Stimulated activated CD8-positive, alpha-beta memory T cell treated with anti-CD3 and anti-CD28 coated beads, Interleukin-7, amount 100 ng/mL, for 48 hours (primary cell): Measurements from ENCODE around the gene DENND2A.
"Not testable (repeated sequence)": the region's sequence is repeated elsewhere in the genome, so short reads cannot be mapped to it uniquely, and the experiment has no call there.

Experiments used
- DNase-seq, 2 donors: peaks; one replicate each; pipeline ENCODE4 v3.0.0-alpha.2; 2020; ENCODE audit warnings: low read depth in 1 of 2; ENCODE audit errors: extremely low read depth in 1 of 2

DENND2A gene

DNA sequence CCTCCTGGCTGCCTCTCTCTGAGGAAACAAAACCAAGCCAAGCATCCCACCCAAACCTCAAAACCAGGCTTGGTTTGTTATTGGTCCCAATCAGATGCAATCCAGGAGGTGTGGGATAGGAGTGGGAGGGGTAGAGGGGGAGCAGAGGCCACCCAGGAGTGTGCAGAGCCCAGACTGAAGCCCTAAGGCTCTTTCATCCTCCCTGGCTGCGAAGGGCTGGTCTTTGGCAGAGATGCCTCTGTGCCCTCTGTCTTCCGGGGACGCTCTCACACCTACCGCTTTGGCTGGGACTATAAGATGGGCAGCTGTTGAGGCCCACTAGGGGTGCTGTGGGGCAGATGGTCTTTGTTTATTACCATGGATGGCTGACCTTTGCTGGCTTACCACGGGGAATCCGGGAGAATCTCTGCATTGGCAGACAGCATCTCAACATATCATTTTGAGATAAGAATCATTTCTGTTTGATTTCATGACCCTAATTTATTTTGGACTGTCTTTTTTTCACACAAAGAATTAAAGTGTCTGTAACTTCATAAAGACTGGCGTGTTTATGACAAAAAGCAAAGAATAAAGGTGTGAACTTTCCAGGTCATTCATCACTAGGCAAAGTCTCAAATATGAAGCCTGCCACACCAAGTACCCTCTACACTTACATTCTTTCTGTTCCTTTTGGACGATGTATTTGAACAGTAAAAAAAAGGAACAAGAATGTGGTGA, 6.5 kb upstream of the DENND2A start:
- no peak for DNase-seq

GRCh38 chr7:140645166-140645900, 4.7 kb upstream of the DENND2A start:
- no peak for DNase-seq

DNA sequence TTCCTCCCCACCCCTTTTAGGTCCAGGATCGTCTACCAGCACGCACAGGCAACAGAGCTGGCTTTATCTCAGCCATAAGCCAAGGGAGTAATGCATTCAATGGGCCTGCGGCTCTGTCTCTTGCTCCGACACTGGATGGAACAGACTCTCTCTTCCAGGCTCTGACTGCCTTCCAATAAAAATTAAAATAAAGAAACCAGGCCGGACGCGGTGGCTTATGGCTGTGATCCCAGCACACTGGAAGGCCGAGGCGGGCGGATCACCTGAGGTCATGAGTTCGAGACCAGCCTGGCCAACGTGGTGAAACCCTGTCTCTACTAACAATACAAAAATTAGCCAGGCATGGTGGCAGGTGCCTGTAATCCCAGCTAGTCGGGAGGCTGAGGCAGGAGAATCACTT, 4.1 kb upstream of the DENND2A start:
- not testable (repeated sequence) for DNase-seq

DNA sequence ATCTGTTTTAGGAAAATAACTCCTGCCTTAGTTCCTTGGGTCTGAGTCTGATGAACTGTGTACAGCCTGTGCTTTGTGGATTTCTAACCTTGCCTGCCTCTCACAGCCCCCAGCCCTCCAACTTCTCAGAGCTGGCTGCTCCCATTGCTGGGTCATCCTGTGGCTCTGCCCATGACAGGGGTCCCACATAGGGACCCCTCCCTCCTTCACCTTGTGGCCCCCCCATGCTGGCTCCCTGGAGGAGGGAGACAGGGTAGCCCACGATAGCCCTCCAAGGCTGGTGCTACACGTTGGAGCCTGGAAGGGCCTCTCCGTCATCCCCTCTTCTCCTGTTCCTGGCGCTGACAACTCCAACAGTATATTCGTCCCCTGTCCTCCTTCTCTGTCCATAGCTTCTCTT, 2.8 kb upstream of the DENND2A start:
- no peak for DNase-seq

DNA sequence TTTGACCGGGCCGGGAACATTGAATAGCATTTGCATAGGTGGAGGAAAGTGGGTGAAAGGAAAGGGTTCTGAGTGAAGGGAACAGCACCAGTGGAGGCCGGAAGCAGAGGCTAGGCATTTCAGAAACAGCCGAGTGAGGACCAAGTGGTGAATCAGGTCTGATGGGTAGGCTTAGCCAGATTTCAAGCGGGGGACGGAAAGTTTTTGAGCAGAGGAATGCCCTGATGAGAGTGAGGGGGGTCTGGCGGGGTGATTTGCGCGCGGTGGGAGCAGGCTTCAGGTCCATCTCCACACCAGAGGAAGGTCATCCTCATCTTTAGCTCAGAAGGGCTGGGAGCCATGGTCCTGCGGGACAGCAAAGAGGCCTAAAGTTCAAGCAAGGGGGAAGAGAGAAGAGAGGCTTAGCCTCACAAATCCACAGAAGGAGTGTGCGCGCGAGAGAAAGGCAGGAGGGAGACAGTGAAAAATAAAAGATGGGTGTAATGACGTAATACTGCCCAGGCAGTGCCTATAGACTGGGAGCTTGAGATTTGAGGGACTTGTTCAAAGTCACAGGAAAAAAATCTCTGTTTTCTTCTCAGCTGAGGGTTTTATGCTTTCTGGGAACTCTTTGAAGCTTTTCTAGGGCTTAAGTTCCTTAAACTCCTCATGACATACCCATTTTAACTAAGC, 1.0 kb upstream of the DENND2A start:
- no peak for DNase-seq

DNA sequence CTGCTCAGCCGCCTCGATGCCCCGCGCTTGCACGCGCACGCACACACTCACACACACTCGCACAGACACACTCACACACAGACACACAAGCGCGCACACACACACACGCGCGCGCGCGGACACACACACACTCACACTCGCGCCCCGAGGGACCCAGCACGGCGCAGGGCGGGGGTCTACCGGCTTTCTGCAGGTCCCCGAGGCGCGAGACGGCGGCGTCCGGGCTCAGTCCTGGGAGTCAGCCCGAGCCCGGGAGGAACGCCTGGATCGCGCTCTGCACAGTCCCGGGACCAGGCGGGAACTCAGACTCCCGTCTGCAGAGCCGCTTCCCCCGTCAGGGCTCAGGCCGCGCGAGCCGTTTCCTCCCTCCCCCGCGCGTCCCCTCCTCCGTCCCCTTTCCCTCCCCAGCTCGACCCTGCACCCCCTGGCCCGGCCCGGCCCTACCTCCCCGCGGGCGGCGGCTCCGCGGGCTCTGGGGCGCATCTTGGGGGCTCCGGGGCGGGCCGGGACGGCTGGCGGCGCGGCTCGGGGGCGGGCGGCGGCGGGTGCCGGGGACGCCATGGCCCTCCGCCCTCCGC, 464 bp downstream of the DENND2A start:
- no peak for DNase-seq

DNA sequence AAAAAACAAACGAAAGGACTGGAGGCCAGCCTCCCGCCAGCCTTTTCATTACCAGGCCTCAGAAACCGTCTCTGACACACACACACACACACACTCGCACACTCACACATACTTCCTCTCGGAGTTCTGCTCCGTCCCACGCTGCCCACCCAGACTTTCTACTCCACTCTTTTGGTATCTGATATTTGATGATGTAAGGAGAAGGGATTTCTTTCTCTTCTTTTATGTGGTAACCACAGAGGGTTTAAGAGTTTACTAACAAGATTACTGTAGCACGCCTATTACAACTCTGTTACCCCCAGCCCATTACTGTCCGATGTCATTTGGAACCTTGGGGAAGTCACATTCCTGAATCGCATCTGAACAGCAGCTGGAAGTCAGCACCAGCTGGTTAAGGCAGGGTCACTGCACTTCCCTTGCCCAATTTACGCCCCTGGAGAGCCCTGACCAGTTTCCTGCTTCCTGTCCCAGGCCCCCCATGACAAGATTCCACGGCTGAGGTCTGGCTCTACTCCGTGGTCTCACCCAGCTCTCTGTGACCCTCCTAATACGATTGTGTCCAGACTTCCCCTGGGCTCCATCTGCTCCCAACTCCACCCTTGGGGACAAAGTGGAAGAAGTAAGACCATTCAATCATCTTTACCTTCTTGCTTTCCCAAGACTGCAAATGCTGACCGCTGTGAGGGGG, 1.1 kb downstream of the DENND2A start:
- DNase-seq: no peak

DNA sequence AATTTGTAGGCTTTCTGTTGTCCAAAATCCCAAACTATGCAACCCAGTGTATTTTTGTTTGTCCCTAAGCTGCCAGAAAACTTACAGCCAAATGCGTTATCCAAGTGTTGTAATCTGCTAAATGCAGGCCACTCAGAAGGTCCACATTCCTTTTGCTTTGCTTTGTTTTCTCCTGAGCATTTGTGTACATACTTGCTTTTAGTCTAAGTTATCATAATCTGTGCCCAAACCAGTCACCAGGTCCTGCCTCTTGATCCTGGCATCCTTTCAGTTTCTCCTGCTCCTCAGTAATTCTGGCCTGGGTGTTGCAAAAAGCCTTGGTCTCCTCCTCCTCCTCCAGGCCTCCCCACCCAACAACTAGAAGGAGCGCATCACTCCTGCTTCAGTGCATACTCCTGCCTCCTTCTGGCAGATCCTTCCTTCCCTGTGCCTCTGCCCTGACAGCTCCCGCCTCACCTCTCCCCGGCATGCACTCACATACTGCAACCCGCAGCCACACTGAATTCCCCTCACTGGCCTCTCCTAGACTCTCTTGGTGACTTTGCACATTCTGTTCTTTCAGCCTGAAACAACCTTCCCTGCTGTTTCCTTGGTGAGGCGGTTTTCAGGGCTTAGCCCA, 2.3 kb downstream of the DENND2A start:
- DNase-seq: no peak

GRCh38 chr7:140637400-140637799, 3.2 kb downstream of the DENND2A start:
- no peak for DNase-seq

DNA sequence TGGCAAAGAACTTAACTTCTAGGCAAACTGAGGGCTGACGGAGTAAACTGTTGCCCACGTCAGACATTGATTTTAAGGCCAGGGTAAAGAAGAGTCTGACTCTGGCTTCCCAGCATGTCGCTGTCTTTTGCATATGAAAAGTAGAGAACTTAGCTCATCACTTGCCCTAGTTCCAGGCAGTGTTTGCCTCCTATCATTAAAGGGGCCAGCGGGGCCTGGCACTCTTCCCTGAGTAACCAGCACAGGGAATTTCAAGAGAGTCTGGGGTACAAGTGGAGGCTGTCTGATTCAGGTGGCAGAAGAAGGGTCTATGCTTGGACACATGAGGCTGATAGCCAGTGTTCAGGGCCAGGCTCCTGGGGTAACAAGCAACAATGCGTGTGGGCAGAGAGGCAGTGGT, 4.8 kb downstream of the DENND2A start:
- DNase-seq: no peak

DNA sequence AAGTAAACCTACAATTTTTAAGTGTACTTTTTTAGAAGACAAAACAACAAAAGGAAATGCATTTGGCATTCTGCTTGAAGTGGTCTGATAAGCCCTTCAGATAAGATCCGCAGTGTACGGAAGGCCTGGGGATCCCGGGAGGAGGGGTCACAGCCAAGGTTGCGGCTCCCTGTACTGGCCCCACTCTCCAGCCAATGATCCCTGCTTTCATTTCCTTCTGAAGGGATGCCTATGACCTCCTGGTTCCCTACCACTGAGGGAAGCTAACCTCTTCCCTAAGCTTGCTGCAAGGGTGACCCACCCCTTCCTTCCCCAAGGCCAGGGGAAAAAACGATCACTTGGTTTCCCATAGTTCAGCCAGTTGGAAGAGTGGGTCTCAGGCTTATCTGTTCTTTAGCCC, 5.3 kb downstream of the DENND2A start:
- DNase-seq: no peak

DNA sequence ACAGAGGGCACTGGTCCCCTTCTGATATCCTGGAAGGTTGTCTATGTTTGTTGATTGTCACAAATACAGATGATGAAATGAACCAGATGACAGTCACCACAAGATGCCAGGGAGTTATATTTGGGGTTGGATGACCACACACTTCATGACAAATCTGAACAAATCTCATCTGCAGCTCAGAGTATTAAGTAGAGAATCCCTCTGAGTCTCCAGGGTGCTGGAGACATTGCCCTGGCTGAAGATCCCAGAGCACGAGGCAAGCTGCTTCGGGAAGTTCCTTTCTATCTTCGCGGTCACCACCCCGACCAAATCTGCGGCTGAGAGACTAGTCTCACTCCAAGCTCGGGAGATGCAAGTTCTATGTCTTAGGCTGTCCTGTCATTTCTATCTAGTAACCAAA, 9.0 kb downstream of the DENND2A start:
- no peak for DNase-seq

- DNase-seq: no peak
These were observed 9.6 kb downstream of the DENND2A start for GRCh38 chr7:140631021-140631420.

DNA sequence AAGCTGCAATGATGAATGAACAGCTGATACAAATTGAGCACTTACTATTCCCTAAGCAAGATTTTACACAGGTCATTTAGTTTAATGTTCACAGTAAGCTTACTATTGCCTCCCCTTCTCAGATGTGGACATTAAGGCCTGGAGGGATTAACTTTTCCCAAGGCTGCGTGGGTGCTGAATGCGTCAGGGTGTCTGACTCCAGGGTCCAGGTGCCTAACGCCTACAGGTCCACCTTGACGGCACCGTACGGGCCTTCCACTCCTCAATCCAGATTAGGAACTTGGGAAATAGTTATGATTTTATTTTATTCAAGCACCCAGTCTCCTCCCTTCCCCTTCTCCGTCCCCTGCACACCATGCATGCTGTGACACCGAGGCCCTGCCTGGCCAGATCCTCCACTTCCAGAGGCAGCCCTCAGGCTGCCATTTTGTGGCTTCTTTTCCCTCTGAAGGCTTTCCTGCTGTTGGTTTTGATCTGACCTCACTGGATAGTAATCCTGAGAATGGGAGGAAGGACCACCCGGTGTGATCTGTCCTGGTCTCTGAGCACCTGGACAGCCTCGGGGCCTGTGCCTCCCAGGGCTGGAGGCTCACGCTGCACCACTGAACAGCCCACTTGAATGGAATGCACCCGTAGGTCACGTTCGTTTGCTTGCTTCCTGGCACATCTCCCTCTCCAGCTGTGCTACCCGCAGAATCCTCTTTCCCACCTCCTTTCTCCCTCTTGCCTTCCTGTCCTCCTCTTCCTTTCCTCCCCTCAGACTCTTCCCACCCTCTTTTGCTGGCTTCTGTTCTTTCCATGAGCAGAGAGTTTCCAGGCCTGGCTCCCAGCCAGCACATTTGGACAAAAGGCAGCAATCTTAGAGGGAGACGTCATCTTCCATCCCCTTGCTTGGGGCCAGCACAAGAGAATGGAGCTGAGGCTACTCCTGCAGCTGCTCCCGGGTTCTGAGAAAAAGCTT, 14.4 kb downstream of the DENND2A start:
- no peak for DNase-seq

- DNase-seq: not testable (repeated sequence)
These were observed 15.4 kb downstream of the DENND2A start for GRCh38 chr7:140625192-140625558.

DNA sequence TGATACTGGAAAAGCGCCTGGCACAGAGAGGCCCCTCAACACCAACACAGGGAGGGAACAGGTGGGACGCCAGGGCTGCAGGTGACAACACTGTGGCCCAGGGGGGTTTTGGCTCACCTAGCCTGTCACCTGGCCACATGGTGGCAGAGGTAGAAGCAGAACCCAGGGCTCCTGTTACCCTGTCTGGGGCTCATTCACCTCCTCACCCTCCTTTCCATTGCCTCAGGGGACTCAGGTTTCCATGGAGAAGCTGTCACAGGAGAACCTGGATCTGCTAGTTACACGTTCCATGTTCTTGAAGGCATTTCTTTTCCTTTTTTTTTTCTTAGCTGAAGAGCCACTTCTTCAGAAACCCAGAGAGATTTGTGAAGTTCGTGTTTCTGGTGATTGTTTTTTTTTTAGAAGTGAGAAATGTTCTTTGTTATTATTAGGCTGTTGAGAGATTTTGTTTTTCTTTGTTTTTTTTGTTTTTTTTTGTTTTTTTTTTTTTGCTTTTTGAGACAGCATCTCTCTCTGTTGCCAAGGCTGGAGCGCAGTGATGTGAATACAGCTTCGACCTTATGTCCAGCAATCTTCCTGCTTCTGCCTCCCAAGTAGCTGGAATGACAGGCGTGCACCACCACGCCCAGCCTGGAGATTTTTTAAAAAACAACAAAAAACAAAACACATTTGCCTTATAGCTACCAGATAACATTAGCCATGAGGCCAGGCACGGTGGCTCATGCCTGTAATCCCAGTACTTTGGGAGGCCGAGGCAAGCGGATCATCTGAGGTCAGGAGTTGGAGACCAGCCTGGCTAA, 16.0 kb downstream of the DENND2A start:
- DNase-seq: no peak

- DNase-seq: no peak
These were observed 16.6 kb downstream of the DENND2A start for GRCh38 chr7:140623980-140624379.

DNA sequence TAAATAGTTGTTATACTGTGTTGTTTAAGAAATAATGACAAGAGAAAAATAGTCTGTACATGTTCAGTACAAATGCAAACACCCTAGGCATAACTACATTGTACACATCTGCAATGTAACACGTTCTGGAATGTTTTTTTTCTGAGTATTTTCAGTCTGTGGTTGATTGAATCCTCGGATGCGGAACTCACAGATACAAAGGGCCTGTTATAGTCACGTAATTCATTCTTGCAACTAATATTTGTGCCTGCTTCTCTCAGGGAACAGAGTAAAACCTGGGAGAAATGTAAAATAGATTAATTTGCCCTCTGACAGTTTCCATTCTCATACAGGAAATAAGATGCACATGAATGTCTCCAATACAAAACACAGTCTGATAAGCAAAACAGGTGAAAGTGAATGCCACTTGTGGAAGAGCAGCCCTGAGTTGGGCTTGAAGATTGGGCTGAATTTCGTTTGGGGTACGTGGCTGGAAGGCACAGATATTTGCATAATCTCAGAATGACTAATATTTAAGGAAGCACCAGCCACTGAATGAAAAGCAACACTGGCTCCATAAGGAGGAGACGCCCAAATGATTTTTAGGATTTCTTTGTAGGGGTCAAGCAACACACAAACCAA, 19.1 kb downstream of the DENND2A start:
- DNase-seq: no peak
